PC-3 (cell line): ENCODE measurements around the gene DUS1L. TPM values are rescaled to one million over a fixed set of nuclear protein-coding genes. Genes with fewer than 3 reads are reported as not detected.
A peak's percentile ranks its signal among the peaks of the same experiment; 100 is the strongest.

Experiments
- ATAC-seq: fragments of 200-7000 bp; cut with Tn5 transposase; 2 replicates; pipeline ENCODE4 v1.9.1; 2020; ENCODE audit warnings: mild to moderate bottlenecking, moderate library complexity
- BruUV-seq: library from RNA; stranded (reverse); fragments of 400-500 nt; replicated peaks from 2 replicates; lab custom pipeline; 2021; lab: Mats Ljungman, UMichigan
- CTCF ChIA-PET: fragments of 300-600 bp; sonication (Branson Sonifier 250); formaldehyde crosslinking; loops from one replicate; lab custom pipeline; 2022; ENCODE audit warnings: antibody characterized with exemption; lab: Charles Lee
- POLR2A ChIA-PET: fragments of 300-600 bp; sonication (Branson Sonifier 250); formaldehyde crosslinking; loops from one replicate; lab custom pipeline; 2022; ENCODE audit warnings: antibody characterized with exemption; ENCODE audit not compliant: unreplicated experiment; lab: Charles Lee
- DNase-seq: peaks from one replicate; pipeline ENCODE4 v3.0.0-alpha.2; 2015
- H2AFZ ChIP-seq: fragments of 300-600 bp; sonication (generic); 2 replicates; pipeline ENCODE4 v1.6.0; 2016; ENCODE audit warnings: antibody characterized with exemption, low read length
- H3F3A ChIP-seq: fragments of 300-600 bp; sonication (generic); one replicate; pipeline ENCODE4 v1.6.0; 2017; ENCODE audit warnings: antibody characterized with exemption, low read length, control low read depth, mild to moderate bottlenecking; ENCODE audit not compliant: unreplicated experiment
- H3K27ac ChIP-seq: fragments of 300-600 bp; sonication (generic); 2 replicates; pipeline ENCODE4 v1.5.1; 2016; ENCODE audit warnings: mild to moderate bottlenecking, low read length
- H3K27me3 ChIP-seq: fragments of 300-600 bp; sonication (generic); 2 replicates; pipeline ENCODE4 v1.6.1; 2016; ENCODE audit warnings: low read length, mixed read lengths
- H3K36me3 ChIP-seq: fragments of 300-600 bp; sonication (generic); 2 replicates; pipeline ENCODE4 v1.6.1; 2016; ENCODE audit warnings: low read depth, mixed run types, low read length, mixed read lengths
- H3K4me1 ChIP-seq: fragments of 300-600 bp; sonication (generic); 2 replicates; pipeline ENCODE4 v1.5.1; 2016; ENCODE audit warnings: low read length; ENCODE audit not compliant: insufficient read depth
- H3K4me2 ChIP-seq: fragments of 300-600 bp; sonication (generic); 2 replicates; pipeline ENCODE4 v1.6.0; 2016; ENCODE audit warnings: low read length
- H3K4me3 ChIP-seq: fragments of 300-600 bp; sonication (generic); 2 replicates; pipeline ENCODE4 v1.5.1; 2016; ENCODE audit warnings: mild to moderate bottlenecking, low read length, mixed read lengths
- H3K79me2 ChIP-seq: fragments of 300-600 bp; sonication (generic); 2 replicates; pipeline ENCODE4 v1.6.1; 2017; ENCODE audit warnings: low read length, mixed read lengths
- H3K9ac ChIP-seq: fragments of 300-600 bp; sonication (generic); 2 replicates; pipeline ENCODE4 v1.6.0; 2016; ENCODE audit warnings: mild to moderate bottlenecking, low read length
- H3K9me2 ChIP-seq: fragments of 300-600 bp; sonication (generic); replicated peaks from 2 replicates; pipeline ENCODE4 v1.6.1; 2016; ENCODE audit warnings: mixed run types, low read length, mixed read lengths
- H3K9me3 ChIP-seq: fragments of 300-600 bp; sonication (generic); 2 replicates; pipeline ENCODE4 v1.6.1; 2016; ENCODE audit warnings: low read length, mixed read lengths
- H4K20me1 ChIP-seq: fragments of 300-600 bp; sonication (generic); 2 replicates; pipeline ENCODE4 v1.6.1; 2016; ENCODE audit warnings: low read length, mixed read lengths
- CTCF ChIP-seq: fragments of 300-600 bp; sonication (generic); conservative IDR thresholded peaks from 2 replicates; pipeline ENCODE4 v1.5.1; 2017; ENCODE audit warnings: antibody characterized with exemption, low read depth, mild to moderate bottlenecking, low read length
- EZH2 ChIP-seq: fragments of 300-600 bp; sonication (generic); IDR thresholded peaks from one replicate; pipeline ENCODE4 v1.6.1; 2017; ENCODE audit warnings: antibody characterized with exemption, mild to moderate bottlenecking, low read length; ENCODE audit not compliant: unreplicated experiment
- EZH2phosphoT487 ChIP-seq: fragments of 300-600 bp; sonication (generic); IDR thresholded peaks from 2 replicates; pipeline ENCODE4 v1.6.1; 2018; ENCODE audit warnings: mild to moderate bottlenecking, antibody characterized with exemption, low read length, borderline replicate concordance
- intact Hi-C: fragments of 100-400 bp; cut with micrococcal nuclease; formaldehyde crosslinking; loops from 2 replicates; pipeline ENCODE4 v1.9.0; 2023
- total RNA-seq: library from RNA; depleted of rRNA; stranded (reverse); fragments of >200 nt; gene quantifications from 2 replicates; pipeline ENCODE4 v1.2.3, GENCODE V29; 2014

The DUS1L gene
- total RNA-seq, 1 experiment from 2014 or later = 205 TPM

GRCh38 chr17:82031885-82032627 is 33.5 kb downstream of the DUS1L start:
- no peaks in the 10 kb centered on the region for H3F3A ChIP-seq
- H3K27ac ChIP-seq = no peak overlapping the region
- H3K4me2 ChIP-seq = peak overlapping the region; percentile 82
- ChIA-PET CTCF (no interaction called here), POLR2A (interaction anchor here (0.6 kb wide), 1 partner anchor 264 kb away, joined by 5 read pairs; no protein-coding TSS in a partner anchor)
- no peaks in the 10 kb centered on the region for H3K9me2 ChIP-seq
- ATAC-seq = peak; percentile 47
- DNase-seq = peak; percentile 57
- H4K20me1 ChIP-seq = peaks cover 8% of the 10 kb centered on the region; the same call in 1 of the 2 replicates
- BruUV-seq = no TSS peak
- peaks cover 25% of the 10 kb centered on the region for H3K4me1 ChIP-seq
- TF ChIP-seq CTCF = no peak
- TF ChIP-seq EZH2phosphoT487 = no peak
- TF ChIP-seq EZH2 = no peak
- H3K36me3 ChIP-seq = no peaks in the 10 kb centered on the region
- no peaks in the 10 kb centered on the region for H3K9me3 ChIP-seq
- no peaks in the 10 kb centered on the region for H3K27me3 ChIP-seq
- H3K9ac ChIP-seq = no peak overlapping the region
- intact Hi-C loops = no loop called here
- peaks cover 17% of the 10 kb centered on the region for H3K79me2 ChIP-seq
- H2AFZ ChIP-seq = no peak overlapping the region
- peak overlapping the region; percentile 63 for H3K4me3 ChIP-seq

GRCh38 chr17:82031303-82031884 is 34.2 kb downstream of the DUS1L start, which contains the start of gene RAC3:
Gene RAC3, plus strand, starts transcription at chr17:82031678. Its CDS starts 84 bp downstream, at chr17:82031762.
- Histone ChIP-seq H3F3A (no peaks in the 10 kb centered on the region), H3K27ac (peak within 1 kb of the TSS; percentile 23), H3K9ac (peak within 1 kb of the TSS; percentile 47), H3K9me3 (no peaks in the 10 kb centered on the region), H3K4me1 (peaks cover 21% of the 10 kb centered on the region), H3K4me3 (peak within 1 kb of the TSS; percentile 79), H2AFZ (peak within 1 kb of the TSS; percentile 88), H3K79me2 (peaks cover 11% of the 10 kb centered on the region), H3K9me2 (no peaks in the 10 kb centered on the region), H3K36me3 (no peaks in the 10 kb centered on the region), H3K4me2 (peak within 1 kb of the TSS; percentile 94), H3K27me3 (no peaks in the 10 kb centered on the region), H4K20me1 (peaks cover 3% of the 10 kb centered on the region; the same call in 1 of the 2 replicates)
- ATAC-seq = peak; percentile 58
- POLR2A ChIA-PET = interaction anchor here (0.6 kb wide), 1 partner anchor 265 kb away, joined by 5 read pairs; no protein-coding TSS in a partner anchor
- CTCF ChIA-PET = no interaction called here
- no TSS peak for BruUV-seq
- TF ChIP-seq EZH2phosphoT487 (no peak), EZH2 (no peak), CTCF (no peak)
- DNase-seq = peak; percentile 58
- intact Hi-C loops = no loop called here
